ENCODE measurements around the gene PPP5C. TPM values are rescaled to one million over a fixed set of nuclear protein-coding genes. Genes with fewer than 3 reads are reported as not detected.

The PPP5C gene
- total RNA-seq, 4 donors from 2014 or later = 32.0 to 63.1 (median 48.4) TPM

GRCh38 chr19:46410205-46411087, 63.6 kb downstream of the PPP5C start:
- no peak for TF ChIP-seq POLR2A (IDR thresholded peaks at IDR 0.05)
- TF ChIP-seq CTCF (IDR thresholded peaks at IDR 0.05) = no peak
- DNase-seq (ENCODE audit: low spot score in 2 of 2) = no peak
- 84 to 92% methylated on average over 13 of the region's 13 CpGs for WGBS, 2 donors
- H3K4me3 ChIP-seq (ENCODE audit: low read depth, poor library complexity, severe bottlenecking) = no peak overlapping the region
- intact Hi-C loops (cut with DNase I; ENCODE audit: low total_unique reads) = no loop called here

- intact Hi-C loops (cut with DNase I; ENCODE audit: low total_unique reads) = no loop called here
- H3K4me3 ChIP-seq (ENCODE audit: low read depth, poor library complexity, severe bottlenecking) = no peak overlapping the region
- TF ChIP-seq CTCF (IDR thresholded peaks at IDR 0.05) (no peak), POLR2A (IDR thresholded peaks at IDR 0.05) (no peak)
- 78 to 81% methylated on average over 13 of the region's 13 CpGs for WGBS, 2 donors
- no peak for DNase-seq (ENCODE audit: low spot score in 2 of 2)
Observed at GRCh38 chr19:46411088-46411924, 64.4 kb downstream of the PPP5C start.

GRCh38 chr19:46411925-46412649, 65.2 kb downstream of the PPP5C start:
- intact Hi-C loops (cut with DNase I; ENCODE audit: low total_unique reads) = no loop called here
- WGBS, 2 donors = 37 to 44% methylated on average over 32 to 54 of the region's 54 CpGs
- H3K4me3 ChIP-seq (ENCODE audit: low read depth, poor library complexity, severe bottlenecking) = peak overlapping the region; percentile 11
- no peak for TF ChIP-seq CTCF (IDR thresholded peaks at IDR 0.05)
- TF ChIP-seq POLR2A (IDR thresholded peaks at IDR 0.05) = no peak
- DNase-seq (ENCODE audit: low spot score in 2 of 2) = no peak

- DNase-seq (ENCODE audit: low spot score in 2 of 2) = no peak
- intact Hi-C loops (cut with DNase I; ENCODE audit: low total_unique reads) = no loop called here
- TF ChIP-seq CTCF (IDR thresholded peaks at IDR 0.05) (no peak), POLR2A (IDR thresholded peaks at IDR 0.05) (no peak)
- WGBS, 2 donors = 7 to 10% methylated on average over 19 to 29 of the region's 29 CpGs
- H3K4me3 ChIP-seq (ENCODE audit: low read depth, poor library complexity, severe bottlenecking) = peak overlapping the region; percentile 11
Observed at GRCh38 chr19:46412650-46413261, 65.9 kb downstream of the PPP5C start.

Measured in lower leg skin (tissue), 4 donors.